B cell (primary cell): ENCODE measurements around the gene EHBP1. TPM values are rescaled to one million over a fixed set of nuclear protein-coding genes. Genes with fewer than 3 reads are reported as not detected.

ENCODE experiments used
- ATAC-seq: fragments of 200-7000 bp; cut with Tn5 transposase; one replicate; pipeline ENCODE4 v1.10.0; 2021; ENCODE audit warnings: low read depth, mild to moderate bottlenecking, moderate number of reproducible peaks, moderate library complexity
- CTCF ChIA-PET: fragments of 350-600 bp; sonication (Branson Sonifier 250); formaldehyde crosslinking; loops from one replicate; lab custom pipeline; 2021; ENCODE audit warnings: antibody characterized with exemption, inconsistent platforms; lab: Charles Lee
- POLR2A ChIA-PET: fragments of 350-600 bp; sonication (Branson Sonifier 250); formaldehyde crosslinking; loops from one replicate; lab custom pipeline; 2021; ENCODE audit warnings: antibody characterized with exemption; lab: Charles Lee
- DNase-seq: peaks from one replicate; pipeline ENCODE4 v3.0.0; 2013
- H2AFZ ChIP-seq: 2 replicates; pipeline ENCODE4 v1.6.1; 2012; ENCODE audit warnings: mild to moderate bottlenecking, low read depth, low read length; ENCODE audit not compliant: insufficient read depth, poor library complexity, severe bottlenecking
- H3K27ac ChIP-seq, 2 donors: 1 replicate in 1 of 2; 2 replicates in 1 of 2; pipeline ENCODE4 v1.5.1; 2012 to 2013; ENCODE audit warnings: low read length in 2 of 2, mild to moderate bottlenecking in 2 of 2, moderate library complexity in 1 of 2
- H3K27me3 ChIP-seq, 4 experiments: fragments of 200-600 bp in 1 of 4; sonication (generic) in 1 of 4; replicated peaks in 1 of 4; 1 replicate in 2 of 4; 2 replicates in 2 of 4; pipeline versions ENCODE4 v1.6.1 to v1.7.0; 2013 to 2016; ENCODE audit warnings: low read length in 3 of 4, mild to moderate bottlenecking in 2 of 4, mixed read lengths in 1 of 4, moderate library complexity in 1 of 4; ENCODE audit not compliant: insufficient read depth in 4 of 4, control insufficient read depth in 3 of 4; ENCODE audit errors: control extremely low read depth in 1 of 4
- H3K36me3 ChIP-seq, 2 experiments: replicated peaks in 1 of 2; 1 replicate in 1 of 2; 2 replicates in 1 of 2; pipeline versions ENCODE4 v1.6.1 to v1.7.1; 2013; ENCODE audit warnings: low read length in 1 of 2; ENCODE audit not compliant: insufficient read depth in 2 of 2, control insufficient read depth in 1 of 2; ENCODE audit errors: control extremely low read depth in 1 of 2, extremely low read depth in 1 of 2
- H3K4me1 ChIP-seq, 2 donors: fragments of 200-600 bp in 1 of 2; sonication (generic) in 1 of 2; 1 replicate in 1 of 2; 2 replicates in 1 of 2; pipeline versions ENCODE4 v1.5.1 to v1.6.1; 2013 to 2017; ENCODE audit warnings: low read length in 2 of 2; ENCODE audit not compliant: control insufficient read depth in 2 of 2, insufficient read depth in 2 of 2
- H3K4me2 ChIP-seq: replicated peaks from 2 replicates; pipeline ENCODE3; 2012; ENCODE audit warnings: mild to moderate bottlenecking, low read depth, low read length; ENCODE audit not compliant: poor library complexity, severe bottlenecking
- H3K4me3 ChIP-seq, 5 experiments: fragments of 200-600 bp in 1 of 5; sonication (generic) in 1 of 5; 1 replicate in 3 of 5; 2 replicates in 2 of 5; pipeline versions ENCODE4 v1.5.1 to v1.7.0; 2011 to 2016; ENCODE audit warnings: low read length in 4 of 5, mild to moderate bottlenecking in 4 of 5, low read depth in 2 of 5, control low read depth in 1 of 5, moderate library complexity in 1 of 5; ENCODE audit not compliant: insufficient read depth in 1 of 5; ENCODE audit errors: control extremely low read depth in 1 of 5, extremely low read depth in 1 of 5
- H3K79me2 ChIP-seq: fragments of 200-600 bp; sonication (generic); one replicate; pipeline ENCODE4 v1.6.0; 2016; ENCODE audit warnings: low read length; ENCODE audit not compliant: control insufficient read depth, insufficient read depth
- H3K9ac ChIP-seq: fragments of 200-600 bp; sonication (generic); 2 replicates; pipeline ENCODE4 v1.6.1; 2017; ENCODE audit warnings: mild to moderate bottlenecking, low read length, moderate library complexity
- H3K9me3 ChIP-seq, 3 donors: one replicate each; pipeline versions ENCODE4 v1.6.1 to v1.7.1; 2013; ENCODE audit warnings: low read length in 2 of 3; ENCODE audit not compliant: control insufficient read depth in 2 of 3, insufficient read depth in 1 of 3; ENCODE audit errors: control extremely low read depth in 1 of 3
- H4K20me1 ChIP-seq: 2 replicates; pipeline ENCODE4 v1.6.0; 2012; ENCODE audit warnings: mild to moderate bottlenecking, low read length; ENCODE audit not compliant: insufficient read depth, control insufficient read depth, poor library complexity, severe bottlenecking
- H3K27ac Mint-ChIP-seq: one replicate; pipeline ENCODE4 v1.8.0; 2021; ENCODE audit warnings: mixed read lengths
- H3K27me3 Mint-ChIP-seq: one replicate; pipeline ENCODE4 v1.8.0; 2021; ENCODE audit warnings: mixed read lengths
- H3K4me1 Mint-ChIP-seq: one replicate; pipeline ENCODE4 v1.8.0; 2021; ENCODE audit warnings: mixed read lengths
- H3K4me3 Mint-ChIP-seq: one replicate; pipeline ENCODE4 v1.8.0; 2021; ENCODE audit warnings: mixed read lengths
- H3K9me3 Mint-ChIP-seq: one replicate; pipeline ENCODE4 v1.8.0; 2022; ENCODE audit warnings: mixed read lengths; ENCODE audit not compliant: insufficient read depth
- EZH2 ChIP-seq: IDR thresholded peaks from 2 replicates; pipeline ENCODE4 v1.6.1; 2012; ENCODE audit warnings: borderline replicate concordance, low read depth, mild to moderate bottlenecking, moderate library complexity, low read length; ENCODE audit not compliant: insufficient read depth, poor library complexity, severe bottlenecking
- WGBS: methylation state at CpG from one replicate; pipeline ENCODE4 v1.1.5; 2013; ENCODE audit warnings: missing lambda C conversion rate; ENCODE audit not compliant: insufficient coverage; 5-methylcytosine and 5-hydroxymethylcytosine counted together
- intact Hi-C: fragments of 100-400 bp; cut with micrococcal nuclease; formaldehyde crosslinking; loops from one replicate; pipeline ENCODE4 v1.10.0; 2022
- polyA plus RNA-seq: library from polyadenylated mRNA; depleted of rRNA; stranded (reverse); fragments of >200 nt; gene quantifications from 2 replicates; pipeline ENCODE4 v1.2.3, GENCODE V29; 2012
- total RNA-seq, 2 donors: library from RNA; stranded (reverse); fragments of 120-200 nt in 1 of 2; gene quantifications; 1 replicate in 1 of 2; 2 replicates in 1 of 2; pipeline versions ENCODE4 v1.2.3 to v1.2.4, GENCODE V29; 2013 to 2022
- TF ChIP-seq, protein P1 (sequence below): fragments of 200-600 bp; IDR thresholded peaks from one replicate; pipeline ENCODE4 v1.8.0; 2022; ENCODE audit warnings: antibody characterized with exemption, mild to moderate bottlenecking

The EHBP1 gene
- total and polyA plus RNA-seq, 2 donors (not counting 1 experiment from before 2014, with no cell fraction given), result 8.8 to 34.7 TPM

DNA sequence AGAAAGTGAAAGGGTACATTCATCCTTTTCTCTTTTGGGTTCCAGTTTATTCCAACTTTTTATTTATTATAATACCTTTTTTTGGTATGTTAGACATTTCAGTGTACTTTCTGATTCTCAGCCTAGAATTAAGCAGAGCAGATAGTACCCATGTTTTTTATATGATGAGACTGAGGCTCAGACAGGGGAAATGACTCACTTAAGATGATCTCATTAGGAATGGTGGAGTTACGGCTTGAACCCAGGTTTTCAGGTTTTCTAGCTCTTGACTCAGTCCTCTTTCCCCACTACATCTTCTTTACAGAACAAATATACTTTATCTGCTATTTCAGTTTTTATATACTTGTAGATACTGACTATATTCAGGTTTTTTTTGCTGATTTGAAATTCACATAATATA lies 293.4 kb downstream of the EHBP1 start:
- POLR2A ChIA-PET, result no interaction called here
- DNase-seq (no peak), ATAC-seq (no peak)
- Histone ChIP-seq H3K4me1 (no peaks in the 10 kb centered on the region), H3K9me3 (no peaks in the 10 kb centered on the region), H3K9ac (no peak overlapping the region), H4K20me1 (no peaks in the 10 kb centered on the region), H3K4me3 (no peak overlapping the region), H3K36me3 (peaks cover 0 to 4% of the 10 kb centered on the region in 2 experiments), H3K27ac (no peak overlapping the region), H2AFZ (no peak overlapping the region), H3K79me2 (no peaks in the 10 kb centered on the region), H3K27me3 (no peaks in the 10 kb centered on the region), H3K4me2 (no peak overlapping the region)
- Mint-ChIP-seq H3K9me3 (peaks cover 2% of the 10 kb centered on the region), H3K27me3 (no peaks in the 10 kb centered on the region), H3K4me3 (no peak overlapping the region), H3K27ac (no peak overlapping the region), H3K4me1 (no peaks in the 10 kb centered on the region)
- WGBS, result no CpG with 5 or more reads among the region's 1 CpG
- intact Hi-C loops, result no loop called here
- CTCF ChIA-PET, result interaction anchor here (0.6 to 1.2 kb wide), 2 partner anchors 13 to 1889 kb away, joined by 3 to 4 read pairs; no protein-coding TSS in a partner anchor
- TF ChIP-seq, protein P1, sequence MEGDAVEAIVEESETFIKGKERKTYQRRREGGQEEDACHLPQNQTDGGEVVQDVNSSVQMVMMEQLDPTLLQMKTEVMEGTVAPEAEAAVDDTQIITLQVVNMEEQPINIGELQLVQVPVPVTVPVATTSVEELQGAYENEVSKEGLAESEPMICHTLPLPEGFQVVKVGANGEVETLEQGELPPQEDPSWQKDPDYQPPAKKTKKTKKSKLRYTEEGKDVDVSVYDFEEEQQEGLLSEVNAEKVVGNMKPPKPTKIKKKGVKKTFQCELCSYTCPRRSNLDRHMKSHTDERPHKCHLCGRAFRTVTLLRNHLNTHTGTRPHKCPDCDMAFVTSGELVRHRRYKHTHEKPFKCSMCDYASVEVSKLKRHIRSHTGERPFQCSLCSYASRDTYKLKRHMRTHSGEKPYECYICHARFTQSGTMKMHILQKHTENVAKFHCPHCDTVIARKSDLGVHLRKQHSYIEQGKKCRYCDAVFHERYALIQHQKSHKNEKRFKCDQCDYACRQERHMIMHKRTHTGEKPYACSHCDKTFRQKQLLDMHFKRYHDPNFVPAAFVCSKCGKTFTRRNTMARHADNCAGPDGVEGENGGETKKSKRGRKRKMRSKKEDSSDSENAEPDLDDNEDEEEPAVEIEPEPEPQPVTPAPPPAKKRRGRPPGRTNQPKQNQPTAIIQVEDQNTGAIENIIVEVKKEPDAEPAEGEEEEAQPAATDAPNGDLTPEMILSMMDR, result no peak
- no peak for TF ChIP-seq EZH2

DNA sequence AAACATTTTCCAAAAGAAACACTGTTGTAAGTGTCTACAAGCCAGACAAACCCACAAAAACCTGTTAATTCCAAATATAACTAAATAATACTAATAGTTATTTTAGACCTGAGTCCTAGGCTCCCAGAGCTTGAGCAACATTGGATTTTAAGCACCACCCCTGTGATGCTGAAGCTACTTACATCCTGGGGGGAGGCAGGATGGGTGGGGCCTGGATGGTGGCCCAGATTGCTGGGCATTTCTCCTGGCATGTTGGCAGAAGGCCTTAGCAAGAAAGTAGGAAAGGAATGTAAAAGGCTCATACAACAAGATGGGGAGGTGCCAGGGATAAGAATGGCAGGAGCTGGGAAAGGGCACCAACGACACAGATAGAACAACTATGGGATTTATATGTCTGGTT lies 294.4 kb downstream of the EHBP1 start:
- Histone ChIP-seq H3K9me3 (no peaks in the 10 kb centered on the region), H2AFZ (no peak overlapping the region), H3K4me1 (no peaks in the 10 kb centered on the region), H3K79me2 (no peaks in the 10 kb centered on the region), H3K4me2 (no peak overlapping the region), H3K27ac (no peak overlapping the region), H3K9ac (no peak overlapping the region), H3K27me3 (no peaks in the 10 kb centered on the region), H4K20me1 (no peaks in the 10 kb centered on the region), H3K4me3 (no peak overlapping the region), H3K36me3 (no peaks in the 10 kb centered on the region)
- Mint-ChIP-seq H3K4me3 (no peak overlapping the region), H3K27ac (no peak overlapping the region), H3K27me3 (no peaks in the 10 kb centered on the region), H3K4me1 (no peaks in the 10 kb centered on the region), H3K9me3 (peaks cover 2% of the 10 kb centered on the region)
- ChIA-PET CTCF (interaction anchor here (0.5 kb wide), 1 partner anchor 30 kb away, joined by 3 read pairs; no protein-coding TSS in a partner anchor), POLR2A (no interaction called here)
- WGBS, result 100% methylated on average over 1 of the region's 1 CpG
- DNase-seq (no peak), ATAC-seq (no peak)
- intact Hi-C loops, result no loop called here
- TF ChIP-seq EZH2, result no peak
- TF ChIP-seq, protein P1, result no peak
